SK-N-SH (cell line): Measurements from ENCODE around the gene SPATC1L. TPM values are rescaled to one million over a fixed set of nuclear protein-coding genes. Genes with fewer than 3 reads are reported as not detected.
A peak's percentile ranks its signal among the peaks of the same experiment; 100 is the strongest.

Source experiments
- CTCF ChIA-PET: fragments of 300-600, 350-600 bp; formaldehyde crosslinking; extraction: SDS; loops from one replicate; lab custom pipeline; 2021; lab: Yijun Ruan, JAX
- POLR2A ChIA-PET: fragments of 350-600 bp; sonication (Branson Sonifier 250); formaldehyde crosslinking; extraction: SDS; loops from one replicate; lab custom pipeline; 2020; ENCODE audit warnings: antibody characterized with exemption, inconsistent platforms; lab: Yijun Ruan, JAX
- DNase-seq: peaks from one replicate; pipeline ENCODE4 v3.0.0; 2012
- H2AFZ ChIP-seq: fragments of 200-600 bp; sonication (generic); 2 replicates; pipeline ENCODE4 v1.8.1; 2016; ENCODE audit warnings: antibody characterized with exemption, mild to moderate bottlenecking, low read depth
- H3F3A ChIP-seq: fragments of 200-600 bp; sonication (generic); replicated peaks from 2 replicates; pipeline ENCODE3; 2016; ENCODE audit warnings: antibody characterized with exemption, mild to moderate bottlenecking; ENCODE audit not compliant: insufficient read depth
- H3K27ac ChIP-seq, 2 experiments: fragments of 200-500 bp in 1 of 2; fragments of 200-600 bp in 1 of 2; sonication (Bioruptor generic) in 1 of 2; sonication (generic), shearing (Covaris generic) in 1 of 2; 2 replicates each; pipeline versions ENCODE4 v1.5.1 to v1.6.1; 2014 to 2016; ENCODE audit warnings: low read depth in 2 of 2, inconsistent platforms in 1 of 2, low read length in 1 of 2, mild to moderate bottlenecking in 1 of 2, mixed read lengths in 1 of 2
- H3K27me3 ChIP-seq: fragments of 200-600 bp; sonication (generic), shearing (Covaris generic); 2 replicates; pipeline ENCODE4 v1.6.1; 2016; ENCODE audit warnings: mixed run types; ENCODE audit not compliant: insufficient read depth
- H3K36me3 ChIP-seq, 2 experiments: fragments of 200-500 bp in 1 of 2; fragments of 200-600 bp in 1 of 2; sonication (Bioruptor generic) in 1 of 2; sonication (generic) in 1 of 2; replicated peaks in 1 of 2; 2 replicates each; pipeline versions ENCODE3 to v1.5.1; 2014 to 2016; ENCODE audit warnings: low read length in 1 of 2, mild to moderate bottlenecking in 1 of 2; ENCODE audit not compliant: insufficient read depth in 2 of 2, control insufficient read depth in 1 of 2
- H3K4me1 ChIP-seq, 2 experiments: fragments of 200-500 bp in 1 of 2; fragments of 200-600 bp in 1 of 2; sonication (Bioruptor generic) in 1 of 2; sonication (generic), shearing (Covaris generic) in 1 of 2; 2 replicates each; pipeline versions ENCODE4 v1.5.1 to v1.6.1; 2014 to 2016; ENCODE audit warnings: low read depth in 1 of 2, low read length in 1 of 2, mixed run types in 1 of 2; ENCODE audit not compliant: insufficient read depth in 2 of 2, control insufficient read depth in 1 of 2
- H3K4me2 ChIP-seq: fragments of 200-600 bp; sonication (generic), shearing (Covaris generic); 2 replicates; pipeline ENCODE4 v1.6.1; 2017; ENCODE audit warnings: mixed run types
- H3K4me3 ChIP-seq, 2 experiments: fragments of 200-500 bp in 1 of 2; fragments of 200-600 bp in 1 of 2; sonication (Bioruptor generic) in 1 of 2; sonication (generic), shearing (Covaris generic) in 1 of 2; 2 replicates each; pipeline versions ENCODE4 v1.5.1 to v1.8.1; 2014 to 2016; ENCODE audit warnings: low read depth in 2 of 2, inconsistent platforms in 1 of 2, low read length in 1 of 2, mild to moderate bottlenecking in 1 of 2, mixed read lengths in 1 of 2, moderate library complexity in 1 of 2
- H3K79me2 ChIP-seq: fragments of 200-600 bp; sonication (generic); 2 replicates; pipeline ENCODE4 v1.8.1; 2017; ENCODE audit warnings: mild to moderate bottlenecking; ENCODE audit not compliant: insufficient read depth
- H3K9ac ChIP-seq: fragments of 200-600 bp; sonication (generic); 2 replicates; pipeline ENCODE4 v1.6.1; 2017; ENCODE audit warnings: mixed run types
- H3K9me2 ChIP-seq: fragments of 200-600 bp; sonication (generic); 2 replicates; pipeline ENCODE4 v1.6.1; 2017; ENCODE audit warnings: mixed run types
- H3K9me3 ChIP-seq: fragments of 200-600 bp; sonication (generic); 2 replicates; pipeline ENCODE4 v1.6.1; 2017; ENCODE audit warnings: mixed run types, mild to moderate bottlenecking, moderate library complexity
- H4K20me1 ChIP-seq: fragments of 200-600 bp; sonication (generic); 2 replicates; pipeline ENCODE4 v1.6.1; 2017; ENCODE audit warnings: mild to moderate bottlenecking, mixed run types; ENCODE audit not compliant: insufficient read depth
- CHD2 ChIP-seq: fragments of 150-350 bp; IDR thresholded peaks from 2 replicates; pipeline ENCODE4 v1.6.1; 2018; ENCODE audit warnings: low read length; ENCODE audit not compliant: partially characterized antibody
- FOXJ3 ChIP-seq: sonication (generic); formaldehyde crosslinking; IDR thresholded peaks from 2 replicates; pipeline ENCODE4 v1.5.1; 2020; ENCODE audit warnings: mild to moderate bottlenecking, missing genetic modification reagents
- GABPA ChIP-seq: IDR thresholded peaks from 2 replicates; pipeline ENCODE4 v1.4.0; 2012; ENCODE audit warnings: low read depth, mild to moderate bottlenecking
- JUND ChIP-seq: IDR thresholded peaks from 2 replicates; pipeline ENCODE4 v1.4.0; 2012
- MXI1 ChIP-seq: IDR thresholded peaks from 2 replicates; pipeline ENCODE4 v1.6.1; 2012; ENCODE audit warnings: mild to moderate bottlenecking, low read depth, low read length, improper control_type of control experiment
- NFIC ChIP-seq: IDR thresholded peaks from 2 replicates; pipeline ENCODE4 v1.4.0; 2012; ENCODE audit warnings: borderline replicate concordance
- NRF1 ChIP-seq: IDR thresholded peaks from 2 replicates; pipeline ENCODE4 v1.6.1; 2012; ENCODE audit warnings: low read depth, mild to moderate bottlenecking, low read length
- RCOR1 ChIP-seq: fragments of 150-350 bp; IDR thresholded peaks from 2 replicates; pipeline ENCODE4 v1.6.1; 2017; ENCODE audit warnings: antibody characterized with exemption, low read length
- RXRA ChIP-seq: IDR thresholded peaks from 2 replicates; pipeline ENCODE4 v1.4.0; 2012; ENCODE audit warnings: low read depth, mild to moderate bottlenecking, borderline replicate concordance
- SIN3A ChIP-seq: IDR thresholded peaks from 2 replicates; pipeline ENCODE4 v1.6.1; 2012; ENCODE audit warnings: low read depth, mild to moderate bottlenecking, low read length, moderate library complexity, borderline replicate concordance
- SMC3 ChIP-seq: IDR thresholded peaks from 2 replicates; pipeline ENCODE4 v1.6.1; 2012; ENCODE audit warnings: low read depth, low read length, improper control_type of control experiment
- TCF12 ChIP-seq: IDR thresholded peaks from 2 replicates; pipeline ENCODE4 v1.4.0; 2012
- WGBS: methylation state at CpG from one replicate; pipeline ENCODE4 v1.1.6; 2017; ENCODE audit warnings: low lambda C conversion rate; 5-methylcytosine and 5-hydroxymethylcytosine counted together
- polyA plus RNA-seq, 3 experiments: library from polyadenylated mRNA; depleted of rRNA; stranded (reverse); fragments of >200 nt; gene quantifications; 2 replicates each; pipeline ENCODE4 v1.2.3, GENCODE V29; 2012
- TF ChIP-seq, protein P1 (sequence below): IDR thresholded peaks from 2 replicates; pipeline ENCODE4; 2012
- TF ChIP-seq, protein P2 (sequence below): fragments of 150-350 bp; IDR thresholded peaks from 2 replicates; pipeline ENCODE4 v1.6.1; 2016; ENCODE audit warnings: mild to moderate bottlenecking, low read depth, low read length
- TF ChIP-seq, protein P3 (sequence below): fragments of 150-350 bp; IDR thresholded peaks from 2 replicates; pipeline ENCODE4 v1.6.1; 2017; ENCODE audit warnings: antibody characterized with exemption, low read length, low read depth, borderline replicate concordance
- TF ChIP-seq, protein P4 (sequence below): IDR thresholded peaks from 2 replicates; pipeline ENCODE4 v1.4.0; 2012; ENCODE audit warnings: low read depth, borderline replicate concordance

The SPATC1L gene
- polyA plus RNA-seq, 1 of the 3 experiments (the other 2 are of a cell fraction): 8.3 TPM

DNA sequence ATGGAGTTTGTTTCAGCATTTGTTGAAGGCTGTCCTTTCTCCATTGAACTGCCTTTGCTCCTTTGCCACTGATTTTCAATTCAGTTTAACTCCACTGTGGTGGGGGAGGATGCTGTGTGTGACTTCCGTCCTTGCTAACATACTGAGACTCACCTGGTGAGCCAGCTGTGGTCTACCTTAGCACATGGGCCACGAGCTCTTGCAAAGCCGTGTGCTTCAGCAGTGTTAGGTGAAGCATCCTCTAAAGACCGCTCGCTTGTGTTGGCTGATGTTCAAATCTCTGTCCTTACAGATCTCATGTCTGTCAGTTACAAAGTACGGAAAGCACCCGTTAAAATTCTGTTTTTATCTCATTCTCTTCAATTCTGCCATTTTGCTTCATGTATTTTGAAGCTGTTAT is 3.6 kb upstream of the SPATC1L start:
- peaks cover 10% of the 10 kb centered on the region for H3F3A ChIP-seq
- no peak overlapping the region for H3K9ac ChIP-seq
- H3K36me3 ChIP-seq: peaks cover 0 to 6% of the 10 kb centered on the region in 2 experiments
- POLR2A ChIA-PET: no interaction called here
- 74% methylated on average over 5 of the region's 7 CpGs for WGBS
- no peaks in the 10 kb centered on the region for H3K27me3 ChIP-seq
- H3K9me3 ChIP-seq: no peaks in the 10 kb centered on the region
- no peaks in the 10 kb centered on the region for H3K79me2 ChIP-seq
- CTCF ChIA-PET: interaction anchor here (0.7 to 2.0 kb wide), 4 partner anchors 11 to 45 kb away, joined by 3 to 6 read pairs (median 4); no protein-coding TSS in a partner anchor
- no peak overlapping the region for H2AFZ ChIP-seq
- H4K20me1 ChIP-seq: no peaks in the 10 kb centered on the region
- DNase-seq: no peak
- 0 out of 2 replicates have a peak overlapping the region, but pooled peaks have one; percentile 61 for H3K4me2 ChIP-seq
- peak overlapping the region; percentile 51 to 89; a peak in 3 of 4 replicates for H3K27ac ChIP-seq
- TF ChIP-seq SIN3A (no peak), MXI1 (no peak), FOXJ3 (no peak), NFIC (no peak)
- TF ChIP-seq, protein P1, sequence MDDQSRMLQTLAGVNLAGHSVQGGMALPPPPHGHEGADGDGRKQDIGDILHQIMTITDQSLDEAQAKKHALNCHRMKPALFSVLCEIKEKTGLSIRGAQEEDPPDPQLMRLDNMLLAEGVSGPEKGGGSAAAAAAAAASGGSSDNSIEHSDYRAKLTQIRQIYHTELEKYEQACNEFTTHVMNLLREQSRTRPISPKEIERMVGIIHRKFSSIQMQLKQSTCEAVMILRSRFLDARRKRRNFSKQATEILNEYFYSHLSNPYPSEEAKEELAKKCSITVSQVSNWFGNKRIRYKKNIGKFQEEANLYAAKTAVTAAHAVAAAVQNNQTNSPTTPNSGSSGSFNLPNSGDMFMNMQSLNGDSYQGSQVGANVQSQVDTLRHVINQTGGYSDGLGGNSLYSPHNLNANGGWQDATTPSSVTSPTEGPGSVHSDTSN: no peak
- TF ChIP-seq, protein P2, sequence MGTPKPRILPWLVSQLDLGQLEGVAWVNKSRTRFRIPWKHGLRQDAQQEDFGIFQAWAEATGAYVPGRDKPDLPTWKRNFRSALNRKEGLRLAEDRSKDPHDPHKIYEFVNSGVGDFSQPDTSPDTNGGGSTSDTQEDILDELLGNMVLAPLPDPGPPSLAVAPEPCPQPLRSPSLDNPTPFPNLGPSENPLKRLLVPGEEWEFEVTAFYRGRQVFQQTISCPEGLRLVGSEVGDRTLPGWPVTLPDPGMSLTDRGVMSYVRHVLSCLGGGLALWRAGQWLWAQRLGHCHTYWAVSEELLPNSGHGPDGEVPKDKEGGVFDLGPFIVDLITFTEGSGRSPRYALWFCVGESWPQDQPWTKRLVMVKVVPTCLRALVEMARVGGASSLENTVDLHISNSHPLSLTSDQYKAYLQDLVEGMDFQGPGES: no peak
- TF ChIP-seq, all 33 proteins: peak for 0
- peaks cover 20 to 31% of the 10 kb centered on the region in 2 experiments for H3K4me1 ChIP-seq
- H3K4me3 ChIP-seq: no peak overlapping the region
- no peaks in the 10 kb centered on the region for H3K9me2 ChIP-seq

DNA sequence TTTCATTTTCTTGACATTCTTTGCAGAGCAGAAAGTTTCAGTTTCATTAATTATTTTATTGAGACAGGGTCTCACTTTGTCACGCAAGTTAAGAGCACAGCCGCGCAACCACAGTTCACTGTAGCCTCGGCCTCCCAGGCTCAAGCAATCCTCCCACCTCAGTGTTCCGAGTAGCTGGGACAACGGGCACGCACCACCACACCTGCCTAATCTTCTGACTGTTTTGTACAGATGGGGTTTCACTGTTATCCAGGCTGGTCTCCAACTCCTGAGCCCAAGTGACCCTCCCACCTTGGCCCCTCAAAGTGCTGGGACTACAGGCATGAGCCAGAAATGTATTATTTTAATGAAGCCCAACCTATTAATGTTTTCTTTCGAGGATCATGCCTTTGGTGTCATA is 3.0 kb upstream of the SPATC1L start:
- DNase-seq: no peak
- Histone ChIP-seq H3K4me2 (no peak overlapping the region), H3K9me3 (no peaks in the 10 kb centered on the region), H2AFZ (no peak overlapping the region), H3K9ac (no peak overlapping the region), H3K36me3 (peaks cover 0 to 4% of the 10 kb centered on the region in 2 experiments), H3K9me2 (no peaks in the 10 kb centered on the region), H3K27me3 (no peaks in the 10 kb centered on the region), H3K27ac (no peak overlapping the region), H3F3A (peaks cover 10% of the 10 kb centered on the region), H3K4me1 (peaks cover 20 to 32% of the 10 kb centered on the region in 2 experiments), H4K20me1 (no peaks in the 10 kb centered on the region), H3K79me2 (no peaks in the 10 kb centered on the region), H3K4me3 (no peak overlapping the region)
- ChIA-PET POLR2A (no interaction called here), CTCF (interaction anchor here (2.0 kb wide), 1 partner anchor 10 kb away, joined by 5 read pairs; no protein-coding TSS in a partner anchor)
- WGBS: 97% methylated on average over 8 of the region's 8 CpGs
- TF ChIP-seq NRF1 (no peak), MXI1 (no peak), JUND (no peak), RCOR1 (no peak), SMC3 (no peak), RXRA (no peak), TCF12 (no peak), CHD2 (no peak), GABPA (no peak)
- TF ChIP-seq, protein P3, sequence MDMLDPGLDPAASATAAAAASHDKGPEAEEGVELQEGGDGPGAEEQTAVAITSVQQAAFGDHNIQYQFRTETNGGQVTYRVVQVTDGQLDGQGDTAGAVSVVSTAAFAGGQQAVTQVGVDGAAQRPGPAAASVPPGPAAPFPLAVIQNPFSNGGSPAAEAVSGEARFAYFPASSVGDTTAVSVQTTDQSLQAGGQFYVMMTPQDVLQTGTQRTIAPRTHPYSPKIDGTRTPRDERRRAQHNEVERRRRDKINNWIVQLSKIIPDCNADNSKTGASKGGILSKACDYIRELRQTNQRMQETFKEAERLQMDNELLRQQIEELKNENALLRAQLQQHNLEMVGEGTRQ: no peak
- TF ChIP-seq, protein P4, sequence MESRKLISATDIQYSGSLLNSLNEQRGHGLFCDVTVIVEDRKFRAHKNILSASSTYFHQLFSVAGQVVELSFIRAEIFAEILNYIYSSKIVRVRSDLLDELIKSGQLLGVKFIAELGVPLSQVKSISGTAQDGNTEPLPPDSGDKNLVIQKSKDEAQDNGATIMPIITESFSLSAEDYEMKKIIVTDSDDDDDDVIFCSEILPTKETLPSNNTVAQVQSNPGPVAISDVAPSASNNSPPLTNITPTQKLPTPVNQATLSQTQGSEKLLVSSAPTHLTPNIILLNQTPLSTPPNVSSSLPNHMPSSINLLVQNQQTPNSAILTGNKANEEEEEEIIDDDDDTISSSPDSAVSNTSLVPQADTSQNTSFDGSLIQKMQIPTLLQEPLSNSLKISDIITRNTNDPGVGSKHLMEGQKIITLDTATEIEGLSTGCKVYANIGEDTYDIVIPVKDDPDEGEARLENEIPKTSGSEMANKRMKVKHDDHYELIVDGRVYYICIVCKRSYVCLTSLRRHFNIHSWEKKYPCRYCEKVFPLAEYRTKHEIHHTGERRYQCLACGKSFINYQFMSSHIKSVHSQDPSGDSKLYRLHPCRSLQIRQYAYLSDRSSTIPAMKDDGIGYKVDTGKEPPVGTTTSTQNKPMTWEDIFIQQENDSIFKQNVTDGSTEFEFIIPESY: no peak
